ENCODE measurements around the gene PRR9.
"Not testable (repeated sequence)": the region's sequence is repeated elsewhere in the genome, so short reads cannot be mapped to it uniquely, and the experiment has no call there.

The PRR9 gene, protein sequence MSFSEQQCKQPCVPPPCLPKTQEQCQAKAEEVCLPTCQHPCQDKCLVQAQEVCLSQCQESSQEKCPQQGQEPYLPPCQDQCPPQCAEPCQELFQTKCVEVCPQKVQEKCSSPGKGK

DNA sequence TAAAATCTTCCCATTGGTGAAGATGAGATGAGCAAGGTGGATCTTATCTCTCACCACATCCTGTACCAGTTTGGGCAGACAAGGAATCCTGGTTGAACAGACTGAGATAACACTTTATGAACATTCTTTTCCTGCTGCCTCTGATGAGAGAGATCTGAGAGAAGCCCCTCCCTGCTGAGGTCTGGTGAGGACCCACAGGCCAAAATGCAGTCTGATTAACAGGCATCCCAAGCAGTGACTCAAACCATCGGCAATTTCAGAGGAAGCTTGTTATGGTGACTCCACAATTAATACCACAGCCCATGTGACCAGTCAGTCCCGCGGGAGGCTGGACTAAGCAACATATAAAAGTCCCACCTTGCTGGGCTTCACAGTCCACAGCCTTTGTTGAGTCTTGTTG is at the start of gene PRR9:
TSS of gene PRR9 (plus strand) at position 373 of the 400 bp plus-strand sequence. CDS start 561 bp downstream, outside the sequence.
- DNase-seq (ENCODE audit: low read depth): no peak

DNA sequence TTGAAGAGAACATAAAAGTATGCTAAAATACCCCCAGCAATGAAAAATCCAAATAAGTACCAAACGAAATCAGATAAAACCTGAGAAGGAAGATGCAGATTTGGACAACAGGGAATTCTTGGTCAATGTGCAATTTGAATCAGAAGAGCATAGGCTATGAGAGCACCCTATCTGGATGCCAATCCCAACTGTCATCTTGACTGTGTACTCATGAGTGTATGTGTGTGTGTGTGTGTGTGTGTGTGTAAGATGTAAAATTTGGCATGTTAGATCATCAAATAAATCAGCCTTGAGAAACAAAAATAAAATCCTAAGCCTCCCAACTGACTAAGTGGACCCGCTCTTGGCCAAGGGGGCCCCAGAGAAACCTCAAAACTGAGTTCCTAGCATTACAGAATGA is 48.7 kb upstream of the PRR9 start:
- no peak for DNase-seq (ENCODE audit: low read depth)

DNA sequence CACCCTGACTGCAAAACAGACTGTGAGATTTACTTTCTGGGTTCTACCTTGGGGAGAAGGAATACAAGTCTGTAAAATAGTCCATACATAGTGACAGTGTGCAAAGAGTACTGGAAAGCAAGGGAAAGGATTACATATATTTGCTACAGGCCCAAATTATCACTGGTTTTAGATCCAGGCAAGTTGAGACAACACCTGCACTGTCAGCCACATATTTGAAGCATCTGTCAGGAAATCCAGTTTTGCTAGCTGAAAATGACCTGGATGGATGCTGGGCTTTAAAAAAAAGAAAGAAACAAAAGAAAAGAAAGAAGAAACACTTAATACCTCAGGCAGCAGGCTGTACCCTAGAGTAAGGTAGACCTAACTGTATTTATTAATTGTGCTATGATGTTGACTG is 42.8 kb upstream of the PRR9 start:
- no peak for DNase-seq (ENCODE audit: low read depth)

DNA sequence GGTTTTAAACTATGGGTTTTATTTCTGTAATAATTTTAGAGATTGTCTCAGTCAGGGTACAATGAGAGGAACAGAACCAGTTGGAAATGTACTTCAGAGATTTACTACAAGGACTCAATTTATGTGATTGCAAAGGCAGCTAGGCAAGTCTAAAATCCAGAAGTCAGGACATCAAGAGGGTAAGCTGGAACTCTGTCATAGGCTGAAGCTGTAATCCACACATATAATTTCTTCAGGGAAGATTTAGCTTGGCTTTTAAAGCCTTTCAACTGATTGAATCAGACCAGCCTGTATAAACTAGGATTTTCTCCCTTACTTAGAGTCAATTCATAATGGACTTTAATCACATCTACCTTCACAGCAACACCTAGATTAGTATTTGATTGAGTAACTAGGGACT is 38.5 kb upstream of the PRR9 start:
- no peak for DNase-seq (ENCODE audit: low read depth)

DNA sequence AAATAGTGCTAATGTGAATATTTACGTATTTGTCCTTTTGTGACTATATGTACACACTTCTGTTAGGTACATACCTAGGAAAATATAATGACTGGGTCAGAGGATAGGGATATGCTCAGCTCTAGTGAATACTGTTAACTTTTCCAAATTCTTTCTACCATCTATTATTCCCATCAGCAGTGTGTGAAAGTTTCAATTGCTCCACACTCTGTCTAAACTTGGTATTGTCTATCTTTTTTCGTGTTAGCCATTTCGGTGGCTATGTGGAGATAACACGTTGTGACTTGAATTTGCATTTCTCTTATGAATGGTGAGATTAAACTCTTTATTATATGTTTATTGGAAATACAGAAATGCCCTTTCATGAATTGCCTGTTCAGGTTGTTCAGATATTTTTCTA is 36.8 kb upstream of the PRR9 start:
- DNase-seq (ENCODE audit: low read depth): no peak

DNA sequence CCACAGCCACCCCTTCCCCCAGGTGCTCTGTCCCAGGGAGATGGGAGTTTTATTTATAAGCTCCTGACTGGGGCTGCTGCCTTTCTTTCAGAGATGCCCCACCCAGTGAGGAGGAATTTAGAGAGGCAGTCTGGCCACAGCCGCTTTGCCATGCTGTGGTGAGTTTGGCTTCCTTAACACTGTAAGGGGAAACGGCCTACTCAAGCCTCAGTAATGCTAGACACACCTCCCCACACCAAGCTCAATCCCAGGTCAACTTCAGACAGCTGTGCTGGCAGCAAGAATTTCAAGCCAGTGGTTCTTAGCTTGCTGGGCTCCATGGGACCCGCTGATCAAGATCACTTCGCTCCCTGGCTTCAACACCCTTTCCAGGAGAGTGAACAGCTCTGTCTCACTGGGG is 29.1 kb upstream of the PRR9 start:
- DNase-seq (ENCODE audit: low read depth): not testable (repeated sequence)

DNA sequence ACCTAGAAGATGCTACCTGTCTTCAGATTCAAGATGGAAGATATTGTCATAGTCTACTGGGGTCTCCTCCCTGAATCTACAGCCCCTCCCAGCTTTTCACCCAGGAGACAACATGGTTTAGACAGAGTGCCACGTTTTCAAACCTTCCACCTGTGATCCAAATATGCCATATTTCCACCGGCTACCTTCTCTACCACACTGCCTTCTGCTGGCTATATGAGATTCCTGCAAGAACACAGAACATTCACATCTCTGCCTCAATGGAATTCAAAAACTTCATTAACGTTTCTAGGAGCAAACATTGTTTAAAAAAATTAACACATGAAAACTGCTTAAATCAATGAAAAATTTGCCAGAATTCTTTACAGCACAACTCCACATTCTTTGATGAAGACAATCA is 27.0 kb upstream of the PRR9 start:
- DNase-seq (ENCODE audit: low read depth): no peak

DNA sequence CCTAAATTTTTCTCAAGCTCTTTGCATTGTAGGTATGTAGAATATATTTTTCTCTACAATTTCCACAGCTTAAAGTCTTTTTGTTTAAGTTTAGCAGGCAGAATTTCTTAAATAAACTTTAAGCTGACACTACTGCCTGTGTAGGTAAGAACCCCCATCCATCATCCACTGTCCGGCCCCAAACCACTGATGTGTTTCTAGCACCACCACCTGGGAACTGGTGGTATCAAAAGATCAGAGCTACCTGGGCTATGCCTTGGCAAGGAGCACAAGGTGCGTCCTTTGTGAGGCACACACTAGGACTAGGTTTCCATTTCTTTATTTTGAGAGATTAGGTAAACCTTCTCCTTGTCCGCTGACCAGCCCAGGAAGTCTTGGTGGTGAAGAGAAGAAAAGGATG is 24.7 kb upstream of the PRR9 start:
- no peak for DNase-seq (ENCODE audit: low read depth)

DNA sequence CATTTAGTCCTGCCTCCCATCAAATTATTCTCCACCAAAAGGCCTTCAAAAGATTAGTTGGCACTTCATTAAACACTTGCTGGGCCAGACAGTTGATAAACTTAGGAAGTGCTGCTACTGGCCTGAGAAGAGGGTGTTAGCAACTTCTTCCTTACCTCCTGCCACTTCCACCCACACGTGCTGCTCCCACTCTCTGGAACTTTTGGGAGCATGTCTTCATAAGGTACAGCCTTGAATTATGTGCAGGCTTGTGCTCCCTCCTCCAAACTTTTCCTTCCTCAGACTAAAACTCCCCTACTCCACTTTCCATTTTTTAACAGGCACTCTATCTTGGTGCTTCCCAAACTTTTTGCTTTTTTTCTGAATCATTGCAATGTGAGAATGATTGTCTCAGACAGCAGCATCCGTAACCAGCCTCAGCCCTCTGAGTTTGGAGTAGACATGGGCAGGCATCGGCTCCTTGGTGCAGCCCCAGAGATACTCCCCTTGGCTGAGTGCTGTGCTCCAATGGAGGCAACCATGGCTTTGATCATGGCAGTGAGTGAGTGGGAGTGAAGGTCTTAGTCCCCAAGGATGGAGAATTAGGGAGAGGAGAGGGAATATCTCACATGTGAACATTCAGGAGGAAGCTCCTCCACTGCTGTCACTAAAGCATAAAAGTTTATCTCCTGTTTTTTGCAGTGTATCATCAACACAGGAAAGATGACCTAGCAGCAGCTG is 22.9 kb upstream of the PRR9 start:
- DNase-seq (ENCODE audit: low read depth): no peak

DNA sequence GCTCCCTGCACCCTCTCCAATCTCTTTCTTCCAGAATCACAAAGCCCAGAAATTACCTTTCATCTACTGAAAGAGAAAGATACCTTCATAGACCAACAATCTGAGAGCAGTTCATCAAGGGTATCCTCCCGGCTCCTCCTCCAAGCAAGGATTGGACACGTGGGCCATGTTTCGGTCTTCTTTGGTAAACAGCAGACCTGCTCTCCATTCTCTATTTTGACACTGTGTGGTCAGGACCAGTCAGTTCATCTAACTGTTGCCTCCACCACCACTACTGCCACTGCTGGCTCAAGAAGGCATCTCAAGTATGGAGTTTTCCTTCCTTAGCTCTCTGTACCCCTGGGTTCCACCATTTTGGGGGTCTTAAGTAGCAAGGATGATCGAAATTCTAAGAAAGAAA is 22.2 kb upstream of the PRR9 start:
- no peak for DNase-seq (ENCODE audit: low read depth)

DNA sequence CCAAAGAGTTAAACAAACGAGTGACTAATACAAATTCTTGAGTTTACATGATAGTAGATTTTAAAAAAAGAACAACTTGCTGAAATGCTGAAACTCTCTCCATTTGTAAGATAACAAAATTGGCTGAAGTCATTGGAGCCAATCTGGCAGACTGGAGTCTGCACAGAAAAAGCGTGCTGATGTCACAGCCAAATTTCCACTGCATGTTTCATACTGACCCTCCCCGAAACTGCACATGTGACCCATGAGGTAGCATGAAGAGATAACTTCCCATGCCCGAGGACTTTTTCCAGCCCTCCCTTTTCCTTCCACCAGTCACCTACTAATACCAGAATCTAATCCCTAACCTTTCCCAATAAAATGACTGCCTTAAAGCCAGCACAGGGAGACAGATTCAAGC is 15.4 kb upstream of the PRR9 start:
- DNase-seq (ENCODE audit: low read depth): no peak

DNA sequence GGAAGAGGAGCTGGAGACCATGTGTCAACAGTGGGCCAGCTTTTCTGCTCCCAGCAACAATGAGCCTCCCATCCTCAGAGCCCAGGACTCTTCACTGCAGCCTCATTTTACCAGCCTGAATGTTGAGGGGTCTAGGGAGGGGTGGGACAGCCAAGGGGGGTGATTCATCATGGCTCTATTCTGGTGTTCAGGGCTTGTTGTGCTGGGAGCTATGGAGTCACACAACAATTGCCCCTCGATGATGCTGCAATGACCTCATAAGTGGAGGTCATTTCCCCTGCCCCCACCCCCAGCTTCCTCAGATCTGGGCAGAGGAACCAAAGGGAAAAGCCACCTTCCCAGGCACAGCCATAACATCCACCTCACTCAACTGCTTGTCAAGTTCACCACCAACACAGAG is 14.3 kb upstream of the PRR9 start, which contains the start of gene LELP1:
TSS of gene LELP1 (plus strand) at position 301 of the 400 bp plus-strand sequence. CDS start 1,278 bp downstream, outside the sequence.
- DNase-seq (ENCODE audit: low read depth): no peak

DNA sequence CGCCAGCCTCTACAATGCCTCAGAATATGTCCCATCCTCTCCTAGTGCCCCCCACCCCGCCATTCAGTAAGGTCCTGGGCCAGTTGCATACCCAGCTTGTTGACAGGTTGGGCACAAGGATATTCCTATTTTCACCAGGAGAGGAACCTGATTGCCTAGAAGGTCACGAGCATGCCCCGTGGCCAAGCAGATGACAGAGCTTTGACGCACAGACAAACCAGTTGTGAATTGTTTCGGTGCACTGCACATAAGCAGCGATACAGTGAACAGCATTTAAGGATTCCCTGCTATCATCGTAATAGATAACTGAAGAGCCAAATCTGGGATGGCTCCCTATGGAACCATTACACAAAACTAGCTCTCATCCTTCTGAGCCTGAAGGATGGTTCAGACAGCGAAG is 10.8 kb upstream of the PRR9 start:
- no peak for DNase-seq (ENCODE audit: low read depth)

DNA sequence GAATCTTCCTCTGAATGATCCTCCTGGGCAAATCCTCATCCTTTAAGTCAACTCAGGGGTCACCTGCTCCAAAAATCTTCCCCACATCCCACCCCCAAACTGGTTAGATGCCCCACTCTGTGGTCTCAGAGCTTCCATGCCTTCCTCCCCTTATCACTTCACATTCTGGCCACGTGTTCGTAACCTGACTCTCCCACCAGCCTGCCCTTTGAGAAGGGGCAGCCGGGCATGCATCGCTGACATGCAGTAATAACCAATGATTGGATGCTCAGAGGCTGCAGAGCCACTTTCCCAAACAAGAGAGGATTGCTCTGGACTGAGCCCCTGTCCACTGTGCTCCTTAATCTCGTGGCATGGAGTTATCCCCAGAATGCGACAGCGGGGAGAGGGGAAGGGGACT is 7.2 kb upstream of the PRR9 start:
- no peak for DNase-seq (ENCODE audit: low read depth)

DNA sequence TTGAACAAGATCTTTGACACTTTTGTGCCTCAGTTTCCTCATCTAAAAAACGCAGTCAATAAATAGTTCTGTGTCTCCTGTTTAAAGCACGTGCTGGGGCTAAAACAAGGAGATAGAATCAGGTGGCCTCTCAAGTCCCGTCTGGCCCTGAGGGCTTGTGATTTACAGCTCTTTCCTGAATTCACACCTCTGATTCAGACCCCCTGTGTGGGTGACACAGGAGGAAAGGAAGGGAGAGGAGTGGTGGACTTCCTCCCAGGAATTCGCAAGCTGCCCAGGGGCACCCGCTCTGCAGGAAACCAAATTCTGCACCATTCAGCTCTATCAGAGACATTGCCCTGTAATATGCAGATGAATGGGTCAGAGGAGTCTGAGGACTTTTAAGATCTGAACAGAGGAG is 5.2 kb upstream of the PRR9 start:
- DNase-seq (ENCODE audit: low read depth): no peak

DNA sequence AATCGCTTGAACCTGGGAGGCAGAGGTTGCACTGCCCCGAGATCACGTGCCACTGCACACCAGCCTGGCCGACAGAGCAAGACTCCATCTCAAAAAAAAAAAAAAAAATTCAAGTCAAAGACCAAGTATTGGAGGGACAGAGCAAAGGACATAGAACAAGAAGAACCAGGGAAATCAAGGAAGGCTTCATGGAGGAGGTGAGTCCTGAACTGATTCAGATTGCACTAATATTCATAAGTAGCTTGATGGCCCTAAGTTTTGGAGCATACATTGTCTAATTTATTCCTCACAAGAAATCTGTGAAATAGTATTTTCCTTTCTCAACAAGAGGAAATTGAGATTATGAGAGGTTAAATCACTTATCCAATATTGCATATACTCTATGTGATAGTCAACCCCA is 3.9 kb upstream of the PRR9 start:
- DNase-seq (ENCODE audit: low read depth): no peak

DNA sequence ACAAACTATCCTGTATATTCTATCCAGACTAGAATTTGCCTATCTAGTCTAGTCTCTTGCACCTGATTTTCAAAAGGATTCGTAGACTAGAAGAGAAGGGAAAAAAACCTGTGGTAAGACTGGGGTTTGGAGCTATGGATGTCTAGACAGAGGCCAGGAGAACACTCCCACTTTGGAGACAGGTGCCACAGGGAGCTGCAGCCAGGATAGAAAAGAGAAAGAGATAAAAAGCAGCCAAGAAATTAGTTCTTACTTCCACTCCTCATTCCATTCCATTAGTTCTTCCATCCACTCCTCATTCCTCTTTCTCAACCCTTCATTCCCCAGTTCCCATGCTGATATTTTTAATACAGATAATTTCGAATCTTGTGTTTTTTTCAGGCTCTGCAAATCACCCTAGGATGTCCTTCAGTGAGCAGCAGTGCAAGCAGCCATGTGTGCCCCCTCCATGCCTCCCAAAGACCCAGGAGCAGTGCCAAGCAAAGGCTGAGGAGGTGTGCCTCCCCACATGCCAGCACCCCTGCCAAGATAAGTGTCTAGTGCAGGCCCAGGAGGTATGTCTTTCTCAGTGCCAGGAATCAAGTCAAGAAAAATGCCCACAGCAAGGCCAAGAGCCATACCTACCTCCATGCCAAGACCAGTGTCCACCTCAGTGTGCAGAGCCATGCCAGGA is 496 bp downstream of the PRR9 start:
- no peak for DNase-seq (ENCODE audit: low read depth)

DNA sequence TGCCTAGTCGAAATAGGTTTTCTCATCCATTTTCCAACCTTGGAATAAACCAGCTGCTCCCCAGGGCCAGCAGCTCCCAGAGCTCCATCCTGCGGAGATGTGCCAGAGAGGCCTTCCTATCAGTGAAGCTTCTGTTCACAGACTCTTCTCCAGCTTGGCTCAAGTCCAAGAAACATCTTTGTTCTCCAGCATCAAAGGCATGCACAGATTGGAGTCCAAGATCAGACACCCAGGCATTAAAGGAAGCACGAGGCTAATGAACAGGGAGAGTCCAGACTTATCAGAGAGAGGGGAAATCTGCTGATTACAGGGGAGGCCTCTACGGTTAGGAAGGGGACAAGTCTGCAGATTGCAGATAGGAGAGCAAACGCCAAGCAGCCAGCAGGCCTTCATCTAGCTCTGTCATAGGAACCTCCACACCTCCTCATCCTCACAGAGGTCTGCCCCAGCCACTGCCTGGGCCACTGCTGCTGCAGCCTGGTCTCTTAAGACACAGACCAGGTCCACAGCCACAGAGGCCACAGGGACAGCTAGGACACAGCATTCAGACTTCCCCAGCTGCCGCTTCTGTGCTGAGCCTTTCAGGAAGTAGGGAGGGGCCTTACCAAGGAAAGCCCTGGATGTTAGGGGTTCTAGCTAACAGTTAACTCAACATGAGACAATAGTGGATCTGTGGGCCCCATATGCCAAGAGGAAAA is 3.4 kb downstream of the PRR9 start:
- DNase-seq (ENCODE audit: low read depth): no peak

DNA sequence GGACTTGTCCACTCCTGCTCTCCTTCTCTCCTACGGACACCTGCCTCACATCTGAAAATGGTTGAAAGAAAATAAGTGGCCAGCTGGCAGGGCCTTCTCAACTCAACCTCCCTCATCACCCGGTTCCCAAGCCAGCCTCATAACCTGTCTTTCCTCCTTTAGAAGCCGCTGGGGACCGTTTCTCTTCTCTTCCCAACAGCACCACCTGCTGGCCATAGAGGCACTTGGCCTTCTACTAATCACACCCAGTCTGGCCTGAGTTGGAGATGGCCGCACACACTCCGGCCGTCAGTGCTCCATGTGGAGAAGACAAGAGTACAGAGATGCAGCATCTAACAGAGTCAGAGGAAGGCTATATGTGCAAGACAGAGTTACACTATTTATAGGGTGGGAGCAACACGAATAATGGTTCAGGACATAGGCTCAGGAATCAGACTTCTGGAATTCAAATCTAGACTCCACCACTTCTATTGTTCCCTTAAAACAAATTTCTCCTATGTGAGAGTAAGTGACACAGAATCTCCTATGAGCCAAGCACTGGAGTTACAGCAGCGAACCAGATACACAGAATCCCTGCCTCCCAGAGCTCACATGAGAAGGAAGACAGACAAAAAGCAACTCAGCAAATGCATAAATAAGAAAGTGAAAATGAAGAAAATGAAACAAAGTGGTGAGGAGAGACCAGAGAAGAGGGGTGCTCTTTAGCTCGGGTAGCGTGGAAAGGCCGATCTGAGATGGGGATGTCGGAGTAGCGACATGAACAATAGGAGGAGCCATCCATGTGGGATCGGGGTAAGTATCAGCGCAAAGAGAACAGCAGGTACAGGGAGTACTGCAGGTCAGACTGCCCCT is 5.9 kb downstream of the PRR9 start:
- peak; percentile 7 for DNase-seq (ENCODE audit: low read depth)

DNA sequence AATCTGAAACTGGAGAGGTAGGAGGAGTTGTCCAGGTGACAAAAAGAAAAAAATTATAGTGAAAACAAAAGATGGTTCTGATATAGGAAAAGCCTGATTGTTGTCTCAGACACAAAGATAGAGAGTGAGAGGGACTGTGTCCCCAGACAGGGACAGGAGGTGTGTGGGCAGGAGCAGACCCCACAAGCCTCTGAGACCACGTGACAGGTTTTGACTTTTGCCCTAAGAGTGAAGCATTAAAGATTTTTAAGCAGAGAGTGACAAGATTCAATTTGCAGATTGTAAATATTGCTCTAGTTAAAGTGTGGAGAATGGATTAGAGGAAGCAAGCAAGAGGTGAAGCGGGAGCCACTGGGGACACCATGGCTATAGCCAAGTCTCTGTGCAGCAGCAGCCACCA is 10.4 kb downstream of the PRR9 start:
- no peak for DNase-seq (ENCODE audit: low read depth)

DNA sequence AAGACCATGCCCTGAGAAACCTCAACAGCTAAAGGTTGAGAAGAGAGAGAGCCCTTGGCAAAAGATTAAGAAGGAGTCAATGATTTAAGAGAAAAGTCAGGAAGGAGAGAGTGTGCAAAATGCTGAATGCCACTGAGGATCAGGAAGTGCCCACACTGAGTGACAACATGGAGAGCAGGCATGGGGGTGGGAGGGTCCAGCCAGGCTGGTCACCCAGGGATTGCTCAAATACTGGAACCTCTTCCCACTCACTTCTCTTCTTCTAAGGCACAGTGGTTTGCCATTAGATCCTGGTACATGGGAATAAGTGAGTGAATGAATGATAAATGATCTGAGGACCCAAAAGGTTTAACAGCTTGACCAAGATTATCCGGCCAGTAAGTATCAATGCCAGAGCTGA is 11.1 kb downstream of the PRR9 start:
- no peak for DNase-seq (ENCODE audit: low read depth)
